Right cardiac atrium (tissue), 5 donors: Measurements from ENCODE around the gene MYL9. TPM values are rescaled to one million over a fixed set of nuclear protein-coding genes. Genes with fewer than 3 reads are reported as not detected.

Source experiments
- ATAC-seq, 2 donors: fragments of 200-7000 bp; cut with Tn5 transposase; one replicate each; pipeline versions ENCODE4 v1.8.0 to v1.9.1; 2020; ENCODE audit warnings: moderate library complexity in 2 of 2, mild to moderate bottlenecking in 1 of 2
- DNase-seq, 3 donors: peaks; one replicate each; pipeline ENCODE4 v3.0.0-alpha.2; 2020
- H3K27ac ChIP-seq: one replicate; pipeline ENCODE4 v1.5.1; 2013; ENCODE audit warnings: mild to moderate bottlenecking, low read length, control low read depth, moderate library complexity
- H3K27me3 ChIP-seq: one replicate; pipeline ENCODE4 v1.6.1; 2013; ENCODE audit not compliant: control insufficient read depth, insufficient read depth
- H3K4me1 ChIP-seq: one replicate; pipeline ENCODE4 v1.6.1; 2013; ENCODE audit warnings: low read length; ENCODE audit not compliant: control insufficient read depth, insufficient read depth
- H3K4me3 ChIP-seq: one replicate; pipeline ENCODE4 v1.5.1; 2013; ENCODE audit warnings: low read length, control low read depth
- H3K9me3 ChIP-seq: one replicate; pipeline ENCODE4 v1.6.1; 2013; ENCODE audit warnings: low read length; ENCODE audit not compliant: control insufficient read depth
- WGBS: extraction: QIAGEN DNeasy Blood & Tissue Kit; methylation state at CpG from one replicate; pipeline ENCODE4 v1.1.7; 2013; 5-methylcytosine and 5-hydroxymethylcytosine counted together
- intact Hi-C, 4 donors: fragments of 100-400 bp; cut with DNase I; formaldehyde crosslinking; loops; one replicate each; pipeline versions ENCODE4 v1.11.0 to v1.14.0; 2022 to 2023
- polyA plus RNA-seq: library from polyadenylated mRNA; stranded (reverse); fragments of 200-250 nt; gene quantifications from one replicate; pipeline ENCODE4 v1.2.3, GENCODE V29; 2013
- total RNA-seq, 4 donors: library from RNA; stranded (reverse); fragmentation: NEBNext Ultra II Directional; extraction: Animal tissue kit (Norgen Biotek cat#: 25700); gene quantifications; one replicate each; pipeline ENCODE4 v1.2.1, GENCODE V29; 2021
- donor health status: healthy with polysubstance abuse.
- donor health status: DM: no; HTN: yes; CAD: no.
- donor health status: DM: no; HTN: no; CAD: no.
- donor health status: DM: no; HTN: yes; CAD: no; lungs with severe emphysema.
- donor health status: DM: yes; HTN: yes; CAD: no.

Gene MYL9
- total and polyA plus RNA-seq, 5 donors = 1,393 to 2,567 (median 1,857) TPM

GRCh38 chr20:36572701-36573102 lies 31.4 kb downstream of the MYL9 start:
- peaks cover 3% of the 10 kb centered on the region for H3K4me1 ChIP-seq
- no peaks in the 10 kb centered on the region for H3K9me3 ChIP-seq
- ATAC-seq (peak; percentile 2 to 7), DNase-seq (no peak)
- WGBS = 16% methylated on average over 20 of the region's 20 CpGs
- intact Hi-C loops = no loop called here
- peak overlapping the region; percentile 98 for H3K4me3 ChIP-seq
- peak overlapping the region; percentile 92 for H3K27ac ChIP-seq
- H3K27me3 ChIP-seq = no peaks in the 10 kb centered on the region

GRCh38 chr20:36573103-36573797 lies 31.9 kb downstream of the MYL9 start, which contains the start of gene TGIF2:
TGIF2 (plus strand) TSS chr20:36573597; CDS start chr20:36578775, 5,178 bp downstream.
- Histone ChIP-seq H3K27me3 (no peaks in the 10 kb centered on the region), H3K27ac (peak within 1 kb of the TSS; percentile 92), H3K4me3 (peak within 1 kb of the TSS; percentile 98), H3K9me3 (no peaks in the 10 kb centered on the region), H3K4me1 (peaks cover 3% of the 10 kb centered on the region)
- WGBS = 1% methylated on average over 80 of the region's 80 CpGs
- intact Hi-C loops = no loop called here
- ATAC-seq = peak; percentile 88 to 92
- peak; percentile 86 to 94 (median 93) for DNase-seq

- peak; percentile 41 to 77 (median 75) for DNase-seq
- peak overlapping the region; percentile 86 for H3K27ac ChIP-seq
Measured at GRCh38 chr20:36573798-36574365, 32.6 kb downstream of the MYL9 start.

GRCh38 chr20:36574366-36575135 lies 33.2 kb downstream of the MYL9 start:
- H3K4me3 ChIP-seq = peak overlapping the region; percentile 98
- intact Hi-C loops = no loop called here
- H3K9me3 ChIP-seq = no peaks in the 10 kb centered on the region
- WGBS = under 1% methylated on average over 63 of the region's 69 CpGs
- DNase-seq = peak; percentile 48 to 80 (median 77)
- peaks cover 3% of the 10 kb centered on the region for H3K4me1 ChIP-seq
- H3K27ac ChIP-seq = peak overlapping the region; percentile 28
- no peaks in the 10 kb centered on the region for H3K27me3 ChIP-seq
- peak; percentile 40 to 56 for ATAC-seq

More at GRCh38 chr20:36573798-36574365, 32.6 kb downstream of the MYL9 start:
- WGBS = under 1% methylated on average over 53 of the region's 53 CpGs
- intact Hi-C loops = no loop called here
- ATAC-seq = peak; percentile 12 to 33
- peak overlapping the region; percentile 98 for H3K4me3 ChIP-seq
- peaks cover 3% of the 10 kb centered on the region for H3K4me1 ChIP-seq
- no peaks in the 10 kb centered on the region for H3K27me3 ChIP-seq
- no peaks in the 10 kb centered on the region for H3K9me3 ChIP-seq

- no peaks in the 10 kb centered on the region for H3K27me3 ChIP-seq
- WGBS = 50% methylated on average over 1 of the region's 1 CpG
- DNase-seq = no peak
- H3K4me3 ChIP-seq = no peak overlapping the region
- H3K9me3 ChIP-seq = no peaks in the 10 kb centered on the region
- ATAC-seq = no peak
- intact Hi-C loops = no loop called here
- H3K4me1 ChIP-seq = peaks cover 3% of the 10 kb centered on the region
- no peak overlapping the region for H3K27ac ChIP-seq
Measured at GRCh38 chr20:36576081-36576445, 34.7 kb downstream of the MYL9 start.

GRCh38 chr20:36578356-36579041 lies 37.2 kb downstream of the MYL9 start:
- ATAC-seq = no peak
- WGBS = 97% methylated on average over 15 of the region's 15 CpGs
- Histone ChIP-seq H3K27ac (no peak overlapping the region), H3K27me3 (no peaks in the 10 kb centered on the region), H3K4me3 (no peak overlapping the region), H3K9me3 (no peaks in the 10 kb centered on the region), H3K4me1 (peaks cover 3% of the 10 kb centered on the region)
- intact Hi-C loops = no loop called here
- no peak for DNase-seq

- ATAC-seq (no peak), DNase-seq (no peak)
- peaks cover 3% of the 10 kb centered on the region for H3K4me1 ChIP-seq
- no peaks in the 10 kb centered on the region for H3K9me3 ChIP-seq
- 81% methylated on average over 2 of the region's 2 CpGs for WGBS
- no peak overlapping the region for H3K27ac ChIP-seq
- intact Hi-C loops = no loop called here
- no peak overlapping the region for H3K4me3 ChIP-seq
- H3K27me3 ChIP-seq = no peaks in the 10 kb centered on the region
Measured at GRCh38 chr20:36579996-36580545, 38.8 kb downstream of the MYL9 start.

GRCh38 chr20:36582322-36582721 lies 41.0 kb downstream of the MYL9 start:
- intact Hi-C loops = no loop called here
- no peaks in the 10 kb centered on the region for H3K27me3 ChIP-seq
- no peak overlapping the region for H3K27ac ChIP-seq
- DNase-seq = no peak
- no peaks in the 10 kb centered on the region for H3K4me1 ChIP-seq
- H3K4me3 ChIP-seq = no peak overlapping the region
- no peak for ATAC-seq
- no peaks in the 10 kb centered on the region for H3K9me3 ChIP-seq
- 84% methylated on average over 4 of the region's 4 CpGs for WGBS

- H3K9me3 ChIP-seq = no peaks in the 10 kb centered on the region
- H3K27ac ChIP-seq = no peak overlapping the region
- no peak overlapping the region for H3K4me3 ChIP-seq
- 91% methylated on average over 4 of the region's 4 CpGs for WGBS
- intact Hi-C loops = no loop called here
- no peaks in the 10 kb centered on the region for H3K4me1 ChIP-seq
- DNase-seq (no peak), ATAC-seq (no peak)
- H3K27me3 ChIP-seq = no peaks in the 10 kb centered on the region
Measured at GRCh38 chr20:36582821-36583220, 41.5 kb downstream of the MYL9 start.

GRCh38 chr20:36584018-36584481 lies 42.7 kb downstream of the MYL9 start:
- no peaks in the 10 kb centered on the region for H3K9me3 ChIP-seq
- intact Hi-C loops = no loop called here
- no peaks in the 10 kb centered on the region for H3K27me3 ChIP-seq
- H3K4me3 ChIP-seq = no peak overlapping the region
- ATAC-seq = no peak
- no peak overlapping the region for H3K27ac ChIP-seq
- no peak for DNase-seq
- H3K4me1 ChIP-seq = no peaks in the 10 kb centered on the region
- WGBS = 91% methylated on average over 2 of the region's 2 CpGs
